HG02623 (cell line): ENCODE data around the gene AKIRIN1.
"Not testable (repeated sequence)": the region's sequence is repeated elsewhere in the genome, so short reads cannot be mapped to it uniquely, and the experiment has no call there.

ENCODE experiments used
- ATAC-seq: cut with Tn5 transposase; IDR thresholded peaks from one replicate; pipeline ENCODE4 v1.9.1; 2021; ENCODE audit warnings: moderate library complexity; ENCODE audit not compliant: unreplicated experiment

AKIRIN1 gene

DNA sequence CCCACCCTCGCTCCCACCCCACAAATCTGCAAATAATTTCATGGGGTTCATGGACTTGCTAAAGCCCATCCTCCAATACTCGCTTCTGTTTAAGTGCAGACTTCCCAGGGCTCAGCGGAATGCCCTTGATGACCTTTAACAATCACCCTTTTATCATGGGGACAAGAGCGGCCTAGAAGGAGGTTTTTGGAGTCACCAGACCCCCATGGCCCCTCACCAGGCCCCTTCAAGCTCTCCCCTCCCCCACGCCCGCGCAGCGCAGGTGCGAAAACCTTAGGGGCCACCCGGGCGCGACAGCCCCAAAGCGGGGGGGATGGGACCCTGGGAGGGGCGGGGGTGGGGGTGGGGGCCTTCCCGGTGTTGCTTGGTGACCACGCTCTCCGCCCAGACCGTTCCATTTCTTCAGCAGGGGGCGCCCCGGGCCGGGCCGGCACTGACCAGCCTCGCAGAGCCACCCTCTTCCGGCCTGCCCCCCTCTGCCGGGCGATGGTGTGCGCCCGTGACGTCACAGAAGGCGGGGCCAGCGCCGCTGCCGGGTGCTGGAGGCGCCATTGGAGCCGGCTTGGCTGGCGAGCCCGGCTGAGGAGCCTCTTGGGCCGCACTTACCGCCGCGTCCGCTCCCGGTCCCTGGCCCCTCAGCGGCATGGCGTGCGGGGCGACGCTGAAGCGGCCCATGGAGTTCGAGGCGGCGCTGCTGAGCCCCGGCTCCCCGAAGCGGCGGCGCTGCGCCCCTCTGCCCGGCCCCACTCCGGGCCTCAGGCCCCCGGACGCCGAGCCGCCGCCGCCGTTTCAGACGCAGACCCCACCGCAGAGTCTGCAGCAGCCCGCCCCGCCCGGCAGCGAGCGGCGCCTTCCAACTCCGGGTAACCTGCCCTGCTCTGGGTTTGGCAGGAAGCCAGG is at the start of gene AKIRIN1:
TSS of gene AKIRIN1 (plus strand) at position 539 of the 900 bp plus-strand sequence. CDS start at position 644, 105 bp downstream.
- ATAC-seq, result peak; percentile 95

- no peak for ATAC-seq
These were observed 49.5 kb upstream of the AKIRIN1 start, which contains the start of gene RHBDL2 for GRCh38 chr1:38941527-38942019. RHBDL2 (minus strand) TSS chr1:38941830; CDS start chr1:38919212, 22,618 bp downstream.

DNA sequence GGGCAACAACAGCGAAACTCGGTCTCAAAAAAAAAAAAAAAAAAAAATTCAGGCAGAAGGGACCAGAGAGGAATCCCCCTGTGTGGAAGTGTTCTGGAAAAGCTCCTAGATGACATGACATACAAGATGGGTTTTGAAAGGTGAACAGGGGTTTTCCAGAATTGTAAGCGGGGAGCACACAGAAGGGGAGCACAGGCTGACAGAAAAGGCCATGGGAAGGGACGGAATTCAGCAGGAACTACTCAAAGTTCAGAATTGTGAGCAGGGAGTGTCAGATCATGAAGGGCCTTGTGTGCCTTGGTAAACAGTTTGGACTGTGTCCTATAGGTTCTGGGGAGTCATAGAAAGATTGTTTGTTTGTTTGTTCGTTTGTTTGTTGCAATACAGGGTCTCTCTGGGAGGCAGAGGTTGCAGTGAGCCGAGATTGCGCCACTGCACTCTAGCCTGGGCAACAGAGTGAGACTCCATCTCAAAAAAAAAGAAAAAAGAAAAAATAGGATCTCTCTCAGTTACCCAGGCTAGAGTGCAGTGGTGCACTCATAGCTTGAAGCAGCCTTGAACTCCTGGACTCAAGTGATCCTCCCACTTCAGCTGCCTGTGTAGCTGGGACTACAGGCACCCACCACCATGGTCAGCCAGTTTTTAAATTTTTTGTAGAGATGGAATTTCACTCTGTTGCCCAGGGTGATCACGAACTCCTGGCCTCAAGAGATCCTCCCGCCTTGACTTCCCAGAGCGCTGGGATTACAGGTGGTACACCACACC is 48.2 kb upstream of the AKIRIN1 start:
- no peak for ATAC-seq

DNA sequence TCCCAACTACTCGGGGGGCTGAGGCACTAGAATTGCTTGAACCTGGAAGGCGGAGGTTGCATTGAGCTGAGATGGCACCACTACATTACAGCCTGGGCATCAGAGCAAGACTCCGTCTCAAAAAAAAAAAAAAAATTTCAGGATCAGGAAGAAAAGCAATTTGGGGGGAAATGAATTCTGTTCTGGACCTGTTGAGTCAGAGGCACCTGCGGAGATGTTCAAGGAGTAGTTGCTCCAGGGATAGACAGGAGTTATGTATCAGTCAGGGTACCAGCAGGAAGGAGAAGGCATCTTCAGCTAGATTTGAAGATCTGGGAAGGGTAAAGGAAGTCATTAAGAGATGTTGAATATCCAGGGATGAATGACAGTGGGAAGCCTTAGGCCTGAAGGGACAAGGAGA is 46.5 kb upstream of the AKIRIN1 start:
- ATAC-seq, result no peak

DNA sequence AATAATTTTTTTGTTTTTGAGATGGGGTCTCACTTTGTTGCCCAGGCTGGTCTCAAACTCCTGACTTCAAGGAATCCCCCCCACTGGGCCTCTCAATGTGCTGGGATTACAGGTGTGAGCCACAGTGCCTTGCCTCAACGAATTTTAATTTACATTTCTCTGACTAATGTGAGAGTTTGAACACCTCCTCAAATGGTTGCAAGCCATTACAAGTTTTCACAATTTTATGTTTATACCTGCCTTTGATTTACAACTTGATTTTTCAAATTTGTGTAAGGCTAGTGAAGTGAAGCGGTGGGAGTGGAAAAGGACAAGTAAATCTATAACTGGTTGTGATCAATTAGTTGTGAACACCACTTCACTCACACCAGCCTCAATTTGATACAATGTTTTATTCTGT is 40.5 kb upstream of the AKIRIN1 start:
- ATAC-seq, result no peak

DNA sequence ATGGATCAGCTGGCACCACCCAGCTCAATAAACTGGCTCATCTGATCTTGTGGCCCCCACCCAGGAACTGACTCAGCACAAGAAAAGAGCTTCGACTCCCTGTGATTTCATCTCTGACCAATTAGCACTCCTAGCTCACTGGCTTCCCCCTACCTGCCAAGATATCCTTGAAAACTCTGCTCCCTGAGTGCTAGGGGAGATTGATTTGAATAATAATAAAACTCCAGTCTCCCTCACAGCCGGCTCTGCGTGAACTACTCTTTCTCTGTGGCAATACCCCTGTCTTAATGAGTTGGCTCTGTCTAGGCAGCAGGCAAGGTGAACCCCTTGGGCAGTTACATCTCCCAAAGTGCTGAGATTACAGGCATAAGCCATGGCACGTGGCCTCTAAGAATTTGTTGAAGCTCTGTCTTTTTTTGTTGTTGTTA is 37.6 kb upstream of the AKIRIN1 start:
- ATAC-seq, result no peak

GRCh38 chr1:38958967-38959366 is 32.1 kb upstream of the AKIRIN1 start:
- ATAC-seq, result no peak

GRCh38 chr1:38962113-38962512 is 29.0 kb upstream of the AKIRIN1 start:
- ATAC-seq, result no peak

DNA sequence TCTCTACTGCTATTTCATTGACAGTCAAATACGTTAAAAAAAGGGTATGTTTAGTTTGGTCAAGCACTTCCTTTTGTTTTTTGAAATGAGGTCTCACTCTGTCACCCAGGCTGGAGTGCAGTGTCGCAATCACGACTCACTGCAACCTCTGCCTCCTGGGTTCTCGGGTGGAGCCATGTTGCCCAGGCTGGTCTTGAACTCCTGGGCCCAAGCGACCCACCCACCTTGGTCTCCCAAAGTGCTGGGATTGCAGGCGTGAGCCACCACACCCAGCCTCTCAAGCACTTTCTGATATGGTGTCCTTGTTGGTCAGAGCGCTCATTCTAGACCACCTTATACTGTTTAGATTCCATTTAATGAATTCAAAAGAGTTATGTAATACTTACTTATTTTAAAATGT is 28.5 kb upstream of the AKIRIN1 start:
- no peak for ATAC-seq

DNA sequence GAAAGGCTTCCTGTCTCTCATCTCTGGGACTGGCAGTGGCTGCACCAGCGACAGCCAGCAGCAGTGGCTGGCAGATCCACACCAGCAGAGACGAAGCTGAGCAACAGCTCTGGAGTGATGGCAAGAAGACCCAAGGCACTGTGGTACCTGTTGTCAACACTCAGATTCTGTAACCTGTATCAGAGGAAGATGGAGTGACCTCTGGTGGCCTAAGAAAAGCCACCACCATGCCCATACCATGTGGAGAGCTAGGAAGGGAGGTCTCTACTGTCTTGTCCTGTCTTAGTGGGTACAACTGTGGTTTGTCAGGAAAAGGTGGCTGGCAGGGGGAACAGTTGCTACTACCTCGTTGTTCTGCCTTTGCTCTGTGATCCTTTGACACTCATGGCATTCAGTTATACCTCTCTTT is 26.9 kb upstream of the AKIRIN1 start:
- no peak for ATAC-seq

DNA sequence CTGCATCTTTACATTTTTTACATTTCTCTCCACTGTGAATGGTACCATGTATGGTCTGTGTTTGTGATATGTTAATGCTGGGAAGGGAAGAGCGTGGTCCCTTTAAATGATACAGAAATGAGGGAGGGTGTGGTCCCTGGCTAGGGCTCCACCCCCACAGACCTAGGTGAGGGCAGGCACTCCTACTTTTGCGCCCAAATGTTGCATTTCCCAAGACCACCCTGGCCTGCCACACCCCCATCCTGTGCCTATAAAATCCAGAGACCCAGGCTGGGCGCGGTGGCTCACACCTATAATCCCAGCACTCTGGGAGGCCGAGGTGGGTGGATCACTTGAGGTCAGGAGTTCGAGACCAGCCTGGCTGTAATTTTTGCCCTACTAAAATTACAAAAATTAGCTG is 17.9 kb upstream of the AKIRIN1 start:
- not testable (repeated sequence) for ATAC-seq

DNA sequence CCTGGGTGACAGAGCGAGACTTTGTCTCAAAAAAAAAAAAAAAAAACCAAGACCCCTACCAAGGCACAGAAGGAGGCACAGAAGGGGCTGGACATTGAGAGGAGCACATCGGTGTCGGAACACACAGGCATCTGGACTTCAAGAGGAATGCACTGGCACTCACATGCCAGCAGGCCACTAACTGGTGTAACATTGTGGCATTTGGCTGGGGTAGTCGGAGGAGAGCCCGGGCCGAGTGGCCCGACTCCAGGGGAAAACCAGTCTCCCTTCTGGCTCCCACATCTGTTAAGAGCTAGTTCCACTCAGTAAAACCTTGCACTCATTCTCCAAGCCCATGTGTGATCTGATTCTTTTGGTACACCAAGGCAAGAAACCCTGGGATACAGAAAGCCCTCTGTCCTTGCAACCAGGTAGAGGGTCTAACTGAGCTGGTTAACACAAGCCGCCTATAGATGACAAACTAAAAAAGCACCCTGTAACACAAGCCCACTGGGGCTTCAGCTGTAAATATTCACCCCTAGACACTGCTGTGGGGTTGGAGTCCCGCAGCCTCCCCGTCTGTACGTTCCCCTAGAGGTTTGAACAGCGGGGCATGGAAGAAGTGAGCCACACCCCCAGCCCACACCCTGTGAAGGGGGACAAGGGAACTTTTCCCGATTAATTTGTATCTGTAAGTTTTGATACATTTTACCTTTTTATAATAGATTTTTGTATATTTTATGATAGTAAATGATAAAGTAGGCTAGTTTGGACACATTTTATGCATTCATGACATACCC is 17.2 kb upstream of the AKIRIN1 start:
- ATAC-seq, result no peak

DNA sequence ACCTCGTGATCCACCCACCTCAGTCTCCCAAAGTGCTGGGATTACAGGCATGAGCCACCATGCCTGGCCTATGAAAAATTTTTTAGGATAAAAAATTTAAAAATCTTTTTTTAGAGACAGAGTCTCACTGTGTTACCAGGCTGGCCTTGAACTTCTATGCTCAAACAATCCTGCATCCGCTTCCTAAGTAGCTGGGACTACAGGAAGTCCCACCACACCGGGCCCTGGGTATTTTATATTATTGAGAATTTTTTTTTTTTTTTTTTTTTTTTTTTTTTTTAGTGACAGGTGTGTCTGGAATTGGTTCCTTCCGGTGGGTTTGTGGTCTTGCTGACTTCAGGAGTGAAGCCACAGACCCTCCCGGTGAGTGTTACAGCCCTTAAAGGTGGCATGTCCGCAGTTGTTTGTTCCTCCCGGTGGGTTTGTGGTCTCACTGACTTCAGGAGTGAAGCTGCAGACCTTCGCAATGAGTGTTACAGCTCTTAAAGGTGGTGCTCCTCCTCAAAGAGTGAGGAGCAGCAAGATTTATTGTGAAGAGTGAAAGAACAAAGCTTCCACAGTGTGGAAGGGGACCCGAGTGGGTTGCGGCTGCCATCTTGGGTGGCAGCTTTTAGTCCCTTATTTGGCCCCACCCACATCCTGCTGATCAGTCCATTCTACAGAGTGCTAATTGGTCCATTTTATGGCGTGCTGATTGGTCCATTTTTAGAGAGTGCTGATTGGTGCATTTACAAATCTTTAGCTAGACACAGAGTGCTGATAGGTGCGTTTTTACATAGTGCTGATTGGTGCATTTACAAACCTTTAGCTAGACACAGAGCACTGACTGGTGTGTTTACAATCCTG is 13.5 kb upstream of the AKIRIN1 start:
- not testable (repeated sequence) for ATAC-seq

- not testable (repeated sequence) for ATAC-seq
These were observed 12.9 kb upstream of the AKIRIN1 start for GRCh38 chr1:38978245-38978542.

GRCh38 chr1:38979380-38979779 is 11.7 kb upstream of the AKIRIN1 start:
- ATAC-seq, result not testable (repeated sequence)

GRCh38 chr1:38989979-38990378 is 1.1 kb upstream of the AKIRIN1 start:
- no peak for ATAC-seq

DNA sequence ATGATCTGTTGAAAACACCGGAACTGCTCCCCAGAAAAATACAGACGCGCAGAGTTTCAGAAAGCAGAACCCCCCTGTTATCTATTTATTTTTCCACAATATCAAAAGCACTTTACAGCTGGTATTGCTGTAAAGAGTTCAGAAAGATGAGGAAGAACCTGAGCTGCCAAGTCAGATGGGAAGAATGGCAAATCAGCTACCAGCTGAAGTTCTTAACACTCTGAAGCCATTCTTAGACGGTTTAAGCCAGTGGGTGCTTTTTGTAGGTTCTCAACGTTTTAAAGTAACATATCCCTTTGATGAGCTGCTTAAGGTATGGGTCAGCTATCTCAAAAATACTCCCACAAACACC is 714 bp upstream of the AKIRIN1 start:
- ATAC-seq, result no peak

GRCh38 chr1:38991638-38992411 is 749 bp downstream of the AKIRIN1 start:
- ATAC-seq, result no peak

DNA sequence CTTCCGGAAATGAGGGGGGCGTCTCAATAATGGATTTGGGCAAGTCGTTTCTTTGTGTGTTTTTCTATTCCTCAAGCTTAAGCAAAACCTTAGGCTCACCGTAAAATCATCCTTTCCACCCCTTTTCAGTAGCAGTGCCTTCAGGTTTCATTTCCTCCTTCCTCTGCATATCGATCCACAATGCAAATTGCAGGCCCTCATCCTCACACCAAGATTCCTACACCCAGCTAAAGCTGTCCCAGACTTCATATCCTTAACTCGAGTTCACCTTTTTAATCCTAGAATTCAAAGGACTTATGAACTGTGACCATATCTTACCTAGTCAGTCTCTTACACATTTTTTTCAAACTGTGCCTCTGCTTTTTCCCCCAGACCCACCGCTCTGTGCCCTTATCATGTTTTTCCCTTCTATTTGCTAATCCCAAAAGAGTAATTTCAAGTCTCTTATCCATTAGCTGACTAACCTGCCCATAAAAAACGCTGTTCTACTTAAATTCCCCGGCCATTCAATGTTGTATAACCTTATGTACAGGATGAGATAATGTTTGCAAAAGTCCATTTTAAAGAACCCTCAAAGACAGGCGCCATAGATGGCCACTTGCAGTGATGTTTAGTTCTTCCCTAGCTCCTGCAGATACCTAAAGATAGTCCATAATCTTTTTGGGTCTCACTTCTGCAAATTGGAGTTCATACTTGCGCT is 1.5 kb downstream of the AKIRIN1 start:
- no peak for ATAC-seq
